Measurements from ENCODE around the gene SIM2.

The SIM2 gene

DNA sequence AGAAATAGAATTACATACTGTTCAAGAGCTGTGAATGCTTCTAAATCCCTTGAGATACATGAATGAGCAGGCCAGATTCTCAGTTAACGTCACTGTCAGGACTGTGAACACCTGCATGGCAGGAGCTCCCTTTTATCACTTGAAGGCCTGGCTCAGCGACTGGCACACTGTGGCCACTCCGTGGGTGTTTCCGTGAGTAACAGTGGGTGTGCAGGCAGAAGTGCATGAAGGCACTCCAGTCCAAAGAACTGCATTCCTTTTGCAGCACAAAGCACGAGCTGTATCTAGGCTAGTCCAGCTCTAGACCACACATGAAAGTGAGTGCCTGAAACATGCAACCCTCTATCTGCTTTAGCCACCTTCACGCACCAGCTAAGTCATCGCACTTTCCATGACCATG is 9.6 kb upstream of the SIM2 start:
- Histone ChIP-seq H3K4me1 (ENCODE audit: low read length) (no peaks in the 10 kb centered on the region), H3K27ac (ENCODE audit: low read length) (no peak overlapping the region), H3K36me3 (replicated peaks; ENCODE audit: low read depth, low read length) (no peaks in the 10 kb centered on the region), H3K9me3 (ENCODE audit: insufficient read depth, low read length) (no peaks in the 10 kb centered on the region), H3K27me3 (ENCODE audit: low read depth, low read length) (no peaks in the 10 kb centered on the region), H3K4me3 (ENCODE audit: low read length) (no peak overlapping the region), H4K20me1 (ENCODE audit: insufficient read depth, low read length) (no peaks in the 10 kb centered on the region), H3K9ac (ENCODE audit: low read length) (no peak overlapping the region), H3K4me2 (ENCODE audit: low read length) (no peak overlapping the region), H3K79me2 (ENCODE audit: low read length) (no peaks in the 10 kb centered on the region), H2AFZ (ENCODE audit: low read depth, low read length) (no peak overlapping the region)
- no peak for TF ChIP-seq EZH2phosphoT487 (IDR thresholded peaks at IDR 0.05; ENCODE audit: low read depth)
- TF ChIP-seq, protein P1, sequence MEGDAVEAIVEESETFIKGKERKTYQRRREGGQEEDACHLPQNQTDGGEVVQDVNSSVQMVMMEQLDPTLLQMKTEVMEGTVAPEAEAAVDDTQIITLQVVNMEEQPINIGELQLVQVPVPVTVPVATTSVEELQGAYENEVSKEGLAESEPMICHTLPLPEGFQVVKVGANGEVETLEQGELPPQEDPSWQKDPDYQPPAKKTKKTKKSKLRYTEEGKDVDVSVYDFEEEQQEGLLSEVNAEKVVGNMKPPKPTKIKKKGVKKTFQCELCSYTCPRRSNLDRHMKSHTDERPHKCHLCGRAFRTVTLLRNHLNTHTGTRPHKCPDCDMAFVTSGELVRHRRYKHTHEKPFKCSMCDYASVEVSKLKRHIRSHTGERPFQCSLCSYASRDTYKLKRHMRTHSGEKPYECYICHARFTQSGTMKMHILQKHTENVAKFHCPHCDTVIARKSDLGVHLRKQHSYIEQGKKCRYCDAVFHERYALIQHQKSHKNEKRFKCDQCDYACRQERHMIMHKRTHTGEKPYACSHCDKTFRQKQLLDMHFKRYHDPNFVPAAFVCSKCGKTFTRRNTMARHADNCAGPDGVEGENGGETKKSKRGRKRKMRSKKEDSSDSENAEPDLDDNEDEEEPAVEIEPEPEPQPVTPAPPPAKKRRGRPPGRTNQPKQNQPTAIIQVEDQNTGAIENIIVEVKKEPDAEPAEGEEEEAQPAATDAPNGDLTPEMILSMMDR (IDR thresholded peaks at IDR 0.05; ENCODE audit: low read depth, low read length), result no peak

GRCh38 chr21:36690628-36691554 is 8.0 kb upstream of the SIM2 start:
- Histone ChIP-seq H3K27me3 (ENCODE audit: low read depth, low read length) (no peaks in the 10 kb centered on the region), H3K4me1 (ENCODE audit: low read length) (no peaks in the 10 kb centered on the region), H3K27ac (ENCODE audit: low read length) (no peak overlapping the region), H3K9me3 (ENCODE audit: insufficient read depth, low read length) (no peaks in the 10 kb centered on the region), H3K79me2 (ENCODE audit: low read length) (no peaks in the 10 kb centered on the region), H3K9ac (ENCODE audit: low read length) (no peak overlapping the region), H3K4me3 (ENCODE audit: low read length) (no peak overlapping the region), H4K20me1 (ENCODE audit: insufficient read depth, low read length) (no peaks in the 10 kb centered on the region), H3K4me2 (ENCODE audit: low read length) (no peak overlapping the region), H3K36me3 (replicated peaks; ENCODE audit: low read depth, low read length) (no peaks in the 10 kb centered on the region), H2AFZ (ENCODE audit: low read depth, low read length) (no peak overlapping the region)
- no peak for TF ChIP-seq EZH2phosphoT487 (IDR thresholded peaks at IDR 0.05; ENCODE audit: low read depth)
- TF ChIP-seq, protein P1 (IDR thresholded peaks at IDR 0.05; ENCODE audit: low read depth, low read length), result no peak

DNA sequence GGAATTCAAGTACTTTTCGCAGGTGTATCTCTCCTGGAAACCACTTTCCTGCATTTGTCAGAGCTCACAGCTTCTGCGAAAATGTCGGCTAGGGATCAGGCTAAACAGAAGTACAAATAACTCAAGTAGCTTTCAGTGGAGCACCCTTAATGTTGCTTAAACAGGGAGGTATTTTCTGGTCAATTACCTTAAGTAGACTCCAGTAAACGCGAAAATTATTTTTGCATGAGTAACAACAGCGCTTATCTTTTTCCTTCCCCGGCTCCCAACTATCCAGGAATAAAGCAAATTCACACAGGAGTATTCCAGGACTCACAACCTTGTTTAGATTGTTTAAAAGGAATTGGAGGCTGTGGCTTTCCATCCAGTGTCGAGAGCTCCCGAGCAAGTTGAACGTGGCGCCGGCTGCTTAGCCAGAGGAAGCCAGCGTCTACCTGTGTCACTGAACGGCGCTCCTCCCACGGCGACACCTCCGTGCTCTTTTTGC is 7.3 kb upstream of the SIM2 start:
- no peaks in the 10 kb centered on the region for H3K27me3 ChIP-seq (ENCODE audit: low read depth, low read length)
- no peaks in the 10 kb centered on the region for H4K20me1 ChIP-seq (ENCODE audit: insufficient read depth, low read length)
- TF ChIP-seq EZH2phosphoT487 (IDR thresholded peaks at IDR 0.05; ENCODE audit: low read depth), result no peak
- TF ChIP-seq, protein P1 (IDR thresholded peaks at IDR 0.05; ENCODE audit: low read depth, low read length), result no peak
- H3K9me3 ChIP-seq (ENCODE audit: insufficient read depth, low read length), result no peaks in the 10 kb centered on the region
- H3K9ac ChIP-seq (ENCODE audit: low read length), result no peak overlapping the region
- no peak overlapping the region for H3K4me2 ChIP-seq (ENCODE audit: low read length)
- H3K4me1 ChIP-seq (ENCODE audit: low read length), result no peaks in the 10 kb centered on the region
- H3K4me3 ChIP-seq (ENCODE audit: low read length), result no peak overlapping the region
- no peak overlapping the region for H2AFZ ChIP-seq (ENCODE audit: low read depth, low read length)
- H3K27ac ChIP-seq (ENCODE audit: low read length), result no peak overlapping the region
- H3K36me3 ChIP-seq (replicated peaks; ENCODE audit: low read depth, low read length), result no peaks in the 10 kb centered on the region
- no peaks in the 10 kb centered on the region for H3K79me2 ChIP-seq (ENCODE audit: low read length)

DNA sequence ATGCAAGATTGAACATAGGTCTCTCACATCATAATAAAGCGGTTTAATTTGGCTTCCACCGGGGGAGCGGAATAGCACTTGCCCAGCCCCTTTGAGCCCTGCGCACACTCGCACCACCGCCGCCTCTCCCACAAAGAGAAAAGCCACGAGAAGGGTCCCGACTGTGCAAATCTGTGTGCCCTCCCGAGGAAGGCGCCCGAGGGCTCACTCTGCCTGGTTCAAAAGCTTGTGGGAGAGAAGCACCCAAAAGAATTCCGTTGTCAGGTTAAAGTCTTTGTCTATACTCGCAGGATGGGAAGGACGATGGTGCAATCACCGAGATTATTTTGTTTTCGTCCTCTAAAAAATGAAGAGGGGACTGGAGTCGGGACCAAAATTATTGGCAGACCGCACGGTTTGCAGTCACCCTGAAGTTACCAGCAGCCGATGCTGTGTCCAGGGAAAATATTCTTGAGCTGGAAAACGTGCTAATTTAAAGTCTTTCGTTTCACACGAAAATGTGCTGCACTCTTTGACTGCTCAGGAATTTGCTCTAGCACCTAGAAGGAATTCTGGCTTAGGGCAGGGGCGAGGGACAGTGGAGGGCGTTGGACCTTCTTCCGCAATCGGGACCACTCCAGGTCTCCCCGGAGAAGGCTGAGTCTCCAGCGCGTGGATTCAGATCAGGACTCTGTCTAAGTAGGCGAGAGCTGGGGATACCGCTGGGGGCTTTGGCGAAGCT is 6.6 kb upstream of the SIM2 start:
- Histone ChIP-seq H2AFZ (ENCODE audit: low read depth, low read length) (no peak overlapping the region), H3K9ac (ENCODE audit: low read length) (no peak overlapping the region), H3K4me3 (ENCODE audit: low read length) (no peak overlapping the region), H3K9me3 (ENCODE audit: insufficient read depth, low read length) (no peaks in the 10 kb centered on the region), H3K36me3 (replicated peaks; ENCODE audit: low read depth, low read length) (no peaks in the 10 kb centered on the region), H3K4me2 (ENCODE audit: low read length) (no peak overlapping the region), H3K27me3 (ENCODE audit: low read depth, low read length) (no peaks in the 10 kb centered on the region), H3K79me2 (ENCODE audit: low read length) (no peaks in the 10 kb centered on the region), H3K27ac (ENCODE audit: low read length) (no peak overlapping the region), H4K20me1 (ENCODE audit: insufficient read depth, low read length) (no peaks in the 10 kb centered on the region), H3K4me1 (ENCODE audit: low read length) (no peaks in the 10 kb centered on the region)
- TF ChIP-seq, protein P1 (IDR thresholded peaks at IDR 0.05; ENCODE audit: low read depth, low read length), result no peak
- TF ChIP-seq EZH2phosphoT487 (IDR thresholded peaks at IDR 0.05; ENCODE audit: low read depth), result no peak
